HG03439 (cell line): Measurements from ENCODE around the gene ANKRD34A.
A peak's percentile ranks its signal among the peaks of the same experiment; 100 is the strongest.

Source experiments
- ATAC-seq: cut with Tn5 transposase; IDR thresholded peaks from one replicate; pipeline ENCODE4 v1.9.1; 2021; ENCODE audit warnings: mild to moderate bottlenecking, moderate library complexity; ENCODE audit not compliant: unreplicated experiment

ANKRD34A gene

GRCh38 chr1:145974721-145975120, 10.3 kb upstream of the ANKRD34A start:
- no peak for ATAC-seq

DNA sequence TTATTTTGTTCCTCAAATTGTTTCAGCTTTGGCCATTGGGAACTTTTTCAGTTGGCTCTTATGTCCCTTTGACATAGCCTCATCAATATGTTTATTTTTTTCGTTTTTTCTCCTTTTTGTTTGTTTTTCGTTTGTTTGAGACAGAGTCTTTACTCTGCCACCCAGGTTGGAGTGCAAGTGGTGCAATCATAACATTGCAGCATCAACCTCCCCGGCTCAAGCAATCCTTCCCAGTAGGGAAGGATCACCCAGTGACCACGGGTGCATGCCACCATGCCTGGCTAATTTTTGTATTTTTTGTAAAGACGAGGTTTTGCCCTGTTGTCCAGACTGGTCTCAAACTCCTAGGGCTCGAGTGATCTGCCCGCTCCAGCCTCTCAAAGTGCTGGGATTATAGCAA, 8.2 kb upstream of the ANKRD34A start:
- no peak for ATAC-seq

DNA sequence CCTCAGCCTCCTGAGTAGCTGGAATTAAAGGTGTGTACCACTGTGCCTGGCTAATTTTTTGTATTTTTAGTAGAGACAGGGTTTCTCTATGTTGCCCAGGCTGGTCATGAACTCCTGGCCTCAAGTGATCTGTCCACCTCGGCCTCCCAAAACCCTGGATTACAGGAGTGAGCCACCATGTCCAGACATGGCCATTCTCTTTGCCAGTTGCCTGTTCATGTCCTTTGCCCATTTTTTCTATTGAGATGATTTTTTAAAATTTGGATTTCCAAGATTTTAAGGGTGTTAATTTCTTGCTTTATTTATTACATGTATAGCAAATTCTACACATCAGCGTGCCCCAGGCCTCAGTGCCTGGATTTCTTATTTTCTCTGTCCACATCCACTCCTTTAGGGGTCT, 2.9 kb upstream of the ANKRD34A start:
- no peak for ATAC-seq

DNA sequence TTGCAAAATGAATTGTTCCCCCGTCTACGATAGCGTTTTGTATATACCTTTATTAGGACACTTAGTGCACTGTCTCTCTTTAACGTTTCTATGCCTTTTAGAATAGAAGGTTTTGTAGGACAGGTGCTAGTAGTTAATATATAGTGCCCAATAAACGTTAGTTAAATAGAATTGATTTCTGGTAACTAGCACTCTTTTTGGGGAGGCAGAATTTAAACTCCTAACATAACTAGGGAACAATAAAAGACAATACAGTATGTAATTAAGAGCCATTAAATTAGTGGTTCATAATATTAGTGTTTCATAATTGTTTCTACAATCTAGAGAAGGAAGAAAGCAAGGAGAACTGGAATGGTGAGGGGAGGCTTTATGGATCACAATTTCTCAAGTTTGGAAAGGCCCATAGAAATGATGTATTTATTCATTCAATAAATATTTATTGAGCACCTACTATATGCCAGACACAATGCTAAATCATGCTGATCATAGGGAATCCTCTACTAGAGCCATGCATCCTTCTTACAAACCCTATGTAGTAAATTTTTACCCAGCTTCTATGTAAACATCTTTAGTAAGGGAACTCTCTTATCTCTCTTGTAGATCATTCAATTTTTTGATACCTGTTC, 857 bp upstream of the ANKRD34A start:
- no peak for ATAC-seq

- ATAC-seq: no peak
Measured at GRCh38 chr1:145963265-145964019, 933 bp downstream of the ANKRD34A start.

- no peak for ATAC-seq
Measured at GRCh38 chr1:145962157-145963102, 1.9 kb downstream of the ANKRD34A start.

GRCh38 chr1:145961425-145962156, 2.8 kb downstream of the ANKRD34A start:
- ATAC-seq: no peak

DNA sequence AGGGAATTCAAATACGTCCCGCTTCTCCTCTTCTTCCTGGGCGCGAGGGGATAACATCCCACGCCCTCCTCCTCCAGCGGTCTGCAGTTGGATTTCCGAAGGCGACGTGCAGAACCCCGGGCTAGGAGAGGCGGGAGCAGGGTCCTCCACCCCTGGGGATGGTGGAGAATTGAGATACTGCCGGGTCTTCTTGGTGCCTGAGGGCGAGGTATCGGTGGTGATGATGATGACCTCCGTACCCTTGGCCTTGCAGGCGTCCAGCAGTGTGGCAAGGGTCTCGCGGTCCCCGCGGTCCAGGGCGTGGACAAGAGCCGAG, 3.3 kb downstream of the ANKRD34A start:
- ATAC-seq: no peak

GRCh38 chr1:145960468-145961108, 3.8 kb downstream of the ANKRD34A start:
- no peak for ATAC-seq

DNA sequence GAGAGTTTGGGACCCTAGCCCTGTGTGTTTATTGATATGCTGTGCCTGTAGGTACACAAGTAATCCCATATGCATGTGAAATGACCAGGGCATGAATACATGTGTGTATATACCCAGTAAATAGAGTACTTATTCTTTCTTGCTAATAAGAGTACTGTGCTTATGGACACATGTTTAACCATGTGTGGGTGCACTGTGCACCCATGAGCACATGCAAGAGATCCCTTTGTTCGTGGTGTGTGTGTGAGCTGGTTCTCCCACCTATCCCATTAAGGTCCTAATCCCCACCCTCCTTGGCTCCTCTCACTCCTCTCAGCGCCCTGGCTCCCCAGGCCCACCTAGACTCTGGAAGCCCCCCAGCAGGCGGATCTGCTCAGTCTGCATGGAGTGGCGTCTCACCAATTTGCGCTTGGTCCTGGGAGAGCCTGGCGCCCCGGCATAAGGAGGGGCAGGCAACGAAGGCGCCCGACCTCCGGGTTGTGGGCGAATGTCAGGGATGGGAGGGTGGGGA, 4.4 kb downstream of the ANKRD34A start:
- no peak for ATAC-seq

- no peak for ATAC-seq
Measured at GRCh38 chr1:145959333-145959732, 5.0 kb downstream of the ANKRD34A start.

- no peak for ATAC-seq
Measured at GRCh38 chr1:145958734-145959133, 5.6 kb downstream of the ANKRD34A start.

GRCh38 chr1:145957443-145958319, 6.7 kb downstream of the ANKRD34A start, which contains the start of gene LIX1L:
Gene LIX1L (minus strand): TSS chr1:145958017. CDS start chr1:145957927, 90 bp downstream.
- peak; percentile 84 for ATAC-seq

DNA sequence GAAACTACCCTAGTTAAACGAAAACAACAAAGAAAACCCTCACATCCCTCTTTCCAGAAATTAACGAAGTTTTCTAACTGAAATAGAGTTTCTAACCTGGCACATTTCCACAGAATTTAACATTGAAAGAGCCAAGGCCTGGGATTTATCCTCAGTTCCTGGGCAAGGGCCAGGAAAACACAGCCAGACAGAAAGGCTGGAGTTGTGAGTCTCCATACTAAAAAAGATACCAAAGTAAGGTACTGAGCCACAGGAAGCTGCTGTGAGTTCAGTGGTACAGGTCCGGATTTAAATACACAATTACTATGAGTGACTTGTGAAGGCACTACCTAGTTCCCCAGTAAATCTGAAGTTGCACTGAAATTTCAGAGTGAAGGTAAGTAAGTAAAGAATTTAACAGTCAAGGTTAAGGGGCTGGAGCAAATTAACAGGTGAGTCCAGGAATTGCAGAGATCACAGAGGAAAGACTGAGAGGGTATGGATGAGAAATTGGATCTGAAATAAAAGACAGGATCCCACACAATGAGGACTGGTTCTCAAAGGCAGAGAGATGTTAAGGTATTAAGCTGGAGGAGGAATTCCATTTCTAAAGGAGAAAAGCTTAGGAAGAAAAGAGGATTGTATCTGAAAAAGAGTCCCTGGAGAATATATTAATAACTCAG, 7.5 kb downstream of the ANKRD34A start:
- ATAC-seq: no peak

GRCh38 chr1:145956361-145956760, 8.0 kb downstream of the ANKRD34A start:
- no peak for ATAC-seq

DNA sequence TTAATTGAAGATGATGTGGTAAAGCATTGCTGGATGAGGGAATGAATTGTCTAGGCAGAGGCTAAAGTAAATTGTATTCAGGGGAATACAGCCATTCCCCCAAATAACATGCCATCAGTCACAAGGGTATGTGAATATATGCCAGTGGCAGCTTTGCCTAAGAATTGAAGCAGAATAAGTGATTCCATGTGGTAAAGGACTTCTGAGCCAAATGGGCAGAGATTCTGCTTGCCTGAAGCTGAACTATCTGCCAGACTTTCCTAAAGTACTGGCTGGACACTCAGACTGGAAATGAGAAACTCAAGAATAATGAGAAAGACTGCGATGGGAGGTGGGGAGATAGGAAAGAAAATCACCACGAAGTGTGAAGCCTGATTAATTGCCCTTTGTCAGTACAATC, 8.9 kb downstream of the ANKRD34A start:
- no peak for ATAC-seq

GRCh38 chr1:145953861-145954260, 10.5 kb downstream of the ANKRD34A start:
- ATAC-seq: no peak

GRCh38 chr1:145952903-145953302, 11.5 kb downstream of the ANKRD34A start:
- ATAC-seq: no peak

DNA sequence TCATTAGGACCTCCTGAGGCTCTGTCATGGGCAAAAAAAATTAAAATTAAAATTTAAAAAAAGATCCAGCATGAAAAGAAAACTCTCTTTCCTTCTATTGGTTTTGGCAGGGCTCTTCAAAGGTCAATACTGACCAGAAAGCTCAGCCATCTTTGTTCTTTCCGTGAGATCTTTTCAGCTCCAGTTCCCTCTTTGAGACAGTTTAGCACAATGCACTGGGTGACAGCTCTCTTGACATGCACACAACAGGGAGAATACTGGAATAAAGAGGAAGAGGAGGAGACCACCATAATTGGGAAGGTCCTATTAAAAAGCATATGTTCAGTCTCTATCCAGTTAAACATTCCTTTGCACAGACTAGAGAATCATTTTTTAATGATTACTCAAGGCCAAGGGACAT, 12.8 kb downstream of the ANKRD34A start:
- no peak for ATAC-seq
